Testis (tissue), 3 donors: ENCODE results near the gene SND1. TPM values are rescaled to one million over a fixed set of nuclear protein-coding genes. Genes with fewer than 3 reads are reported as not detected.
A peak's percentile ranks its signal among the peaks of the same experiment; 100 is the strongest.
"Not testable (repeated sequence)": the region's sequence is repeated elsewhere in the genome, so short reads cannot be mapped to it uniquely, and the experiment has no call there.

ENCODE experiments used
- DNase-seq: peaks from one replicate; pipeline ENCODE4 v3.0.0-alpha.2; 2019
- H3K27ac ChIP-seq, 2 donors: fragments of 200-600 bp; sonication (generic); one replicate each; pipeline ENCODE4 v1.5.1; 2019
- H3K27me3 ChIP-seq: fragments of 200-600 bp; sonication (generic); one replicate; pipeline ENCODE4 v1.5.1; 2019
- H3K36me3 ChIP-seq: fragments of 200-600 bp; sonication (generic); one replicate; pipeline ENCODE4 v1.5.1; 2017; ENCODE audit warnings: low read depth; ENCODE audit errors: missing control alignments
- H3K4me1 ChIP-seq: fragments of 200-600 bp; sonication (generic); one replicate; pipeline ENCODE4 v1.5.1; 2019
- H3K4me3 ChIP-seq, 2 donors: fragments of 200-600 bp; sonication (generic); one replicate each; pipeline ENCODE4 v1.5.1; 2017 to 2019
- H3K9me3 ChIP-seq: fragments of 200-600 bp; sonication (generic); one replicate; pipeline ENCODE4 v1.5.1; 2017
- CTCF ChIP-seq, 3 experiments: fragments of 450-650 bp in 2 of 3; fragments of 200-600 bp in 1 of 3; sonication (generic) in 1 of 3; IDR thresholded peaks; one replicate each; pipeline ENCODE4 v1.5.1; 2016 to 2019; ENCODE audit warnings: antibody characterized with exemption in 3 of 3, mild to moderate bottlenecking in 2 of 3, moderate library complexity in 1 of 3
- POLR2A ChIP-seq: fragments of 450-650 bp; IDR thresholded peaks from one replicate; pipeline ENCODE4 v1.6.1; 2017; ENCODE audit warnings: antibody characterized with exemption, mild to moderate bottlenecking, moderate library complexity
- WGBS, 2 donors: methylation state at CpG; one replicate each; pipeline ENCODE4 v1.1.5; 2018; 5-methylcytosine and 5-hydroxymethylcytosine counted together
- intact Hi-C: fragments of 100-400 bp; cut with DNase I; formaldehyde crosslinking; loops from one replicate; pipeline ENCODE4 v1.15.1; 2023; ENCODE audit warnings: low total_unique reads
- polyA plus RNA-seq: library from polyadenylated mRNA; stranded (reverse); fragments of 350-450 nt; fragmentation: Illumina TruSeq; extraction: RNeasy Lipid Tissue Mini Kit (QIAGEN cat#74804); gene quantifications from one replicate; pipeline ENCODE4 v1.2.3, GENCODE V29; 2014; ENCODE audit warnings: low read depth, low replicate concordance; ENCODE audit not compliant: insufficient read depth
- total RNA-seq, 2 donors: library from RNA; depleted of rRNA; stranded (reverse); fragments of >200 nt; gene quantifications; one replicate each; pipeline ENCODE4 v1.2.3, GENCODE V29; 2016

Gene SND1
- total and polyA plus RNA-seq, 3 donors from 2014 or later, result 132 to 207 (median 179) TPM

DNA sequence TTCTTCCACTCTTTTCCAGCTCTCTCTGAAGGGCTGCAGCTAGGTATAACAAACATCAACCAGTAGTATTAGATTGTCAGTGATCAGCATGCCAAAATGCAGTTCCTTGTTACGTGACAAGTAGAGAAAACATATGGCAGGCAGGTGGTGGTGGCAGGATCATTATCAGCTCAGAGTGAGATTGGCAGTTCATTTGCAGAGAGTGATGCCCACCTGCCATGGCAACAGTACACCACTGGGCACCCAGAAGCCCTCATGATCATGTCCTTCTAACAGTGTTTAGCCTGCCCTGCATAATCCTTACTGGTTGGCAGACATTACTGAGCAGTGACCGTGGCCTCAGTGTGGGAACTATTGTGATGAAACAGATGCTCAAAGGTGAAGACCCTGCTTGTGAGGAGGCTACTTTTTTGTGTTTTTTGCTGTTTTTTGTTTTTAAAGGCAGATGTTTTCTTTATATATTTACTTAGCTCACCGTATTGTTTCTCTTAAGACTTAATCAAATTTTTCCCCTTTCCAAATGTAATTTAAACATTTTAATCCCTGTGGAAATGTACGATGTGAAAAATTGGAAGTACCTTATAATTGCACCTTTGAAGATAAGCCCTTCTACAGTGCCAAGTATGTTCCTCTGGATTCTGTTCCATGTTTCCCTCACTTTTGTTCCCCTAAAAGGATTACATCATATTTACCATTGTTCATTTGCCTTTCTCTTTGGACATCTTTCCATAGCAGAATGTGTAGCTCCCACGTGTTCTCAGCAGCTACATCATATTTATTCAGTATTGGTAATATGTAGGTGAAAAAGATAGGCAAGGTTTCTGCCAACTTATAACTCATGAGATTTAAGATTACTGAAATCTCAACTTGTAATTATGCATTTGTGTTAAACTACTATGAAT lies 179.6 kb downstream of the SND1 start:
- TF ChIP-seq POLR2A (no peak), CTCF (IDR thresholded peaks at IDR 0.05) (no peak)
- Histone ChIP-seq H3K36me3 (no peaks in the 10 kb centered on the region), H3K27me3 (no peaks in the 10 kb centered on the region), H3K9me3 (no peaks in the 10 kb centered on the region), H3K4me3 (no peak overlapping the region), H3K27ac (no peak overlapping the region), H3K4me1 (no peaks in the 10 kb centered on the region)
- no peak for DNase-seq
- intact Hi-C loops, result no loop called here
- 85 to 91% methylated on average over 5 of the region's 5 CpGs for WGBS, 2 donors

- Histone ChIP-seq H3K27me3 (no peaks in the 10 kb centered on the region), H3K4me1 (no peaks in the 10 kb centered on the region), H3K36me3 (no peaks in the 10 kb centered on the region), H3K27ac (no peak overlapping the region), H3K9me3 (no peaks in the 10 kb centered on the region), H3K4me3 (no peak overlapping the region)
- WGBS, 2 donors, result 93 to 96% methylated on average over 7 of the region's 7 CpGs
- no peak for TF ChIP-seq CTCF (IDR thresholded peaks at IDR 0.05)
- TF ChIP-seq POLR2A, result no peak
- no peak for DNase-seq
- intact Hi-C loops, result no loop called here
These were observed 180.6 kb downstream of the SND1 start for GRCh38 chr7:127832592-127832991.

DNA sequence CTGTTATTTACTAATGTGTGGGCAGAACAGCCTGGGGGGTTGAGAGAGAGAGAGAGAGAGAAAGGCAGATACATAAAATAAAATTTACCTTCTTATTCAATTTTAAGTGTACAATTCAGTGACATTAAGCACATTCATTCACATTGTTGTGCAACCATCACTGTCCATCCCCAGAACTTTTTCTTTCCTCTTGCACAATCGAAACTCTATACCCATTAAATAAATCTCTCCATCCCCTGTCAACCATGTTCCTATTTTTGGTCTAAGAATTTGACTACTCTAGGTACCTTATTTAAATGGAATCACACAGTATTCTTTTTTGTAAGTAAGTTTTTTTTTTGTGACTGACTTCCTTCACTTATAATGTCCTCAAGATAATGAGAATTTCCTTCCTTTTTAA lies 181.6 kb downstream of the SND1 start:
- H3K27me3 ChIP-seq, result no peaks in the 10 kb centered on the region
- H3K27ac ChIP-seq, result no peak overlapping the region
- intact Hi-C loops, result no loop called here
- no peak for DNase-seq
- peaks cover 4% of the 10 kb centered on the region for H3K4me1 ChIP-seq
- WGBS, 2 donors, result 89 to 91% methylated on average over 1 of the region's 1 CpG
- no peak overlapping the region for H3K4me3 ChIP-seq
- no peaks in the 10 kb centered on the region for H3K36me3 ChIP-seq
- no peaks in the 10 kb centered on the region for H3K9me3 ChIP-seq
- TF ChIP-seq CTCF (IDR thresholded peaks at IDR 0.05) (no peak), POLR2A (no peak)

DNA sequence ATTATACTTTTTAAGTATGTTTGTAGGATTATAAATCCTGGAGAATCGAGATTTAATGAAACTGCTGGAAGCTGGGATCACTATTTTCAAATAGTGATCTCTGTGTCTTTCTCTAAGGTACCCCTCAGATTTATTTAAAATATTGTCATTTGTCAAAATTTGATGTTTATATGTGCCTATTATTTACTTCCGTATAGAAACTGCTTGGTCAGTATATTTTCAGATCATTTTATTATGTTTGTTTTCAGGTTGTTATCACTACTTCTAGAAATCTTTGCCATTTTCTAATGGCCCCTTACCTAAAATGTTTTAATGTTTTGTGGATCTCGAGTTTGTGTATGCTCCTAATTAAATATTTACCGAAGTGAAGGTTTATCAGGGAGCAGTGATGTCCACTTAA lies 183.7 kb downstream of the SND1 start:
- Histone ChIP-seq H3K27me3 (no peaks in the 10 kb centered on the region), H3K27ac (no peak overlapping the region), H3K4me3 (no peak overlapping the region), H3K4me1 (peaks cover 11% of the 10 kb centered on the region), H3K36me3 (no peaks in the 10 kb centered on the region), H3K9me3 (no peaks in the 10 kb centered on the region)
- intact Hi-C loops, result no loop called here
- 92 to 94% methylated on average over 4 of the region's 4 CpGs for WGBS, 2 donors
- TF ChIP-seq CTCF (IDR thresholded peaks at IDR 0.05) (no peak), POLR2A (no peak)
- DNase-seq, result no peak

GRCh38 chr7:127837816-127838410 lies 185.9 kb downstream of the SND1 start:
- DNase-seq, H3K9me3 ChIP-seq, H3K36me3 ChIP-seq, intact Hi-C loops, H3K27me3 ChIP-seq, H3K4me3 ChIP-seq: not testable (repeated sequence)
- peak overlapping the region in 1 of 2 donors; percentile 51 for H3K27ac ChIP-seq
- peaks cover 11% of the 10 kb centered on the region for H3K4me1 ChIP-seq
- 93 to 94% methylated on average over 7 of the region's 7 CpGs for WGBS, 2 donors
